Astrocyte (in vitro differentiated cells and primary cell): ENCODE results near the gene PADI3.

Source experiments
- CTCF ChIP-seq: IDR thresholded peaks from 2 replicates; pipeline ENCODE4 v1.5.1; 2011; ENCODE audit warnings: low read depth, mild to moderate bottlenecking, inconsistent platforms, low read length, moderate library complexity; ENCODE audit not compliant: insufficient read depth
- EZH2 ChIP-seq: IDR thresholded peaks from 2 replicates; pipeline ENCODE4 v1.6.1; 2012; ENCODE audit warnings: mild to moderate bottlenecking, low read length, inconsistent platforms; ENCODE audit not compliant: insufficient read depth

- TF ChIP-seq CTCF (no peak), EZH2 (no peak)
Observed at GRCh38 chr1:17228619-17229018, 20.3 kb upstream of the PADI3 start.
